ENCODE data around the gene ZBTB20.

The ZBTB20 gene

DNA sequence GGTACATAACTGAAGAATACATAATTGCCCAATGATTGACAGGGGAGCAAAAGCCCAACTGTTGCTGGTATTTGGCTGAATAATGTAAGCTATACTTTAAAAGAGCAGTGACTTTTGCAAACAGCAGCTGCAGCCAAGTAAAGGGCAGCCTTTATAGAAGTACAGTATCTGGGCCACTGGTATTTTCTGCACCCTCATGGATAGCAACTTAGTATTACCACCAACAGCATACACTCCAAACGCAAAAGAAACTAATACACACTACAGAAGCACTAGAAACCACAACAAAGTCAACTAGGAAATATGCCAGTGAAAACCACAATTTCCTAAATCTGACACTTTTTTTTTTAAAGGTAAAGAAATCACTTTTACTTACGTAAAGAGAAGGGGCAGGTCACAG is 647.1 kb downstream of the ZBTB20 start:
- H3K79me2 ChIP-seq (ENCODE audit: low read length) = no peaks in the 10 kb centered on the region
- H3F3A ChIP-seq (ENCODE audit: insufficient read depth, low read length) = peaks cover 7% of the 10 kb centered on the region; the same call in 1 of the 2 replicates
- no peak overlapping the region for H3K27ac ChIP-seq (ENCODE audit: low read length)
- H3K4me1 ChIP-seq (ENCODE audit: low read length) = peaks cover 12% of the 10 kb centered on the region
- H3K9me3 ChIP-seq (replicated peaks; ENCODE audit: insufficient read depth, low read length) = no peaks in the 10 kb centered on the region
- H3K4me2 ChIP-seq (ENCODE audit: low read depth, low read length) = peak overlapping the region; percentile 7; the same call in 1 of the 2 replicates
- H4K20me1 ChIP-seq (ENCODE audit: insufficient read depth, low read length) = peaks cover 10% of the 10 kb centered on the region; the same call in 1 of the 2 replicates
- H3K9ac ChIP-seq (ENCODE audit: low read length) = no peak overlapping the region
- peaks cover 76% of the 10 kb centered on the region for H3K27me3 ChIP-seq (replicated peaks; ENCODE audit: insufficient read depth, low read length)
- TF ChIP-seq, protein P1, sequence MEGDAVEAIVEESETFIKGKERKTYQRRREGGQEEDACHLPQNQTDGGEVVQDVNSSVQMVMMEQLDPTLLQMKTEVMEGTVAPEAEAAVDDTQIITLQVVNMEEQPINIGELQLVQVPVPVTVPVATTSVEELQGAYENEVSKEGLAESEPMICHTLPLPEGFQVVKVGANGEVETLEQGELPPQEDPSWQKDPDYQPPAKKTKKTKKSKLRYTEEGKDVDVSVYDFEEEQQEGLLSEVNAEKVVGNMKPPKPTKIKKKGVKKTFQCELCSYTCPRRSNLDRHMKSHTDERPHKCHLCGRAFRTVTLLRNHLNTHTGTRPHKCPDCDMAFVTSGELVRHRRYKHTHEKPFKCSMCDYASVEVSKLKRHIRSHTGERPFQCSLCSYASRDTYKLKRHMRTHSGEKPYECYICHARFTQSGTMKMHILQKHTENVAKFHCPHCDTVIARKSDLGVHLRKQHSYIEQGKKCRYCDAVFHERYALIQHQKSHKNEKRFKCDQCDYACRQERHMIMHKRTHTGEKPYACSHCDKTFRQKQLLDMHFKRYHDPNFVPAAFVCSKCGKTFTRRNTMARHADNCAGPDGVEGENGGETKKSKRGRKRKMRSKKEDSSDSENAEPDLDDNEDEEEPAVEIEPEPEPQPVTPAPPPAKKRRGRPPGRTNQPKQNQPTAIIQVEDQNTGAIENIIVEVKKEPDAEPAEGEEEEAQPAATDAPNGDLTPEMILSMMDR (IDR thresholded peaks at IDR 0.05; ENCODE audit: low read length) = no peak
- no peak for TF ChIP-seq EZH2phosphoT487 (IDR thresholded peaks at IDR 0.05; ENCODE audit: low read length)
- no peak for TF ChIP-seq EZH2 (optimal IDR thresholded peaks at IDR 0.05; ENCODE audit: low read depth, low read length)
- H2AFZ ChIP-seq (ENCODE audit: low read length) = no peak overlapping the region
- DNase-seq = peak; percentile 71
- no peak overlapping the region for H3K4me3 ChIP-seq (ENCODE audit: low read length)
- no peaks in the 10 kb centered on the region for H3K36me3 ChIP-seq (replicated peaks; ENCODE audit: insufficient read depth, low read length)
- no peaks in the 10 kb centered on the region for H3K9me2 ChIP-seq (replicated peaks; ENCODE audit: insufficient read depth, low read length)

DNA sequence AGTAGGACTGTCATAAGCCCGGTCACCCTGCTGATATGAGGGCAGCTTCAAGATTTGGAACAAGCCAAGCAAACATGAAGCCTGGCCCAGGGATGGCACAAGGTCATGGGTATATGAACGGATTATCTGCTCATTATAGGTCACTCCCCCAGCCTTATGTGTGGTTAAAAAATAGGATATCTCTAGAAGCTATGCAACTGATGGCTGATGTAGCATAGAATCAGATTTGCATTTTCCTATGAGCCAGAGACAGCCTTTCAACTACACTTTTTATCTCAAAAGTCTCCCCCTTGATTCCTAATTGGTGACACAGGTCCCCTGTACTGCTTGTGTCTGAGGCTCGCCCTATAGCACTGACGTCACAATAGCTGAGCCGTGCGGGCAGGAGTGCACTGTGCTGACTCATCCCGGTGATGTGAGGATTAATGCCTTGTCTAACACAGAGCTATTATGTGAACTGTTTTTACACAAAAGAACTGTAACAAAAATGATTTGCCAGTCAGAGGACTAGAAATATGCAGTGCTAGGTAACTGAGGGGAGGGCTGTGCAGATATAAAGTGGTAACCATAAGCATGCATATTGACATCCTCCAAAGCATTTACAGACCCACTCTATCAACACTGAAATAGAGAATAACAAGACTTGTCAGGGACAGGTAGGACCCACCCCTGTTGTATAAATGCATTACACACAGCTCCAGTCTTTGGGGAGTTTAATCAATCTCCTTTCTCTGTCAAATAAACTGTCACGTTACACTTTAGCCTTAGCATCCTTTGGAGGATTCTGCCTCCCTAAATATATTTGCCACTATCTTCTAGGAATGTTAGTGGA is 648.3 kb downstream of the ZBTB20 start:
- Histone ChIP-seq H4K20me1 (ENCODE audit: insufficient read depth, low read length) (peaks cover 10% of the 10 kb centered on the region; the same call in 1 of the 2 replicates), H3K4me2 (ENCODE audit: low read depth, low read length) (no peak overlapping the region), H3K27ac (ENCODE audit: low read length) (no peak overlapping the region), H3F3A (ENCODE audit: insufficient read depth, low read length) (peaks cover 7% of the 10 kb centered on the region; the same call in 1 of the 2 replicates), H3K9me3 (replicated peaks; ENCODE audit: insufficient read depth, low read length) (no peaks in the 10 kb centered on the region), H3K9ac (ENCODE audit: low read length) (no peak overlapping the region), H2AFZ (ENCODE audit: low read length) (no peak overlapping the region), H3K79me2 (ENCODE audit: low read length) (no peaks in the 10 kb centered on the region), H3K27me3 (replicated peaks; ENCODE audit: insufficient read depth, low read length) (peaks cover 64% of the 10 kb centered on the region), H3K36me3 (replicated peaks; ENCODE audit: insufficient read depth, low read length) (no peaks in the 10 kb centered on the region), H3K9me2 (replicated peaks; ENCODE audit: insufficient read depth, low read length) (no peaks in the 10 kb centered on the region), H3K4me1 (ENCODE audit: low read length) (peaks cover 12% of the 10 kb centered on the region), H3K4me3 (ENCODE audit: low read length) (no peak overlapping the region)
- no peak for DNase-seq
- TF ChIP-seq EZH2phosphoT487 (IDR thresholded peaks at IDR 0.05; ENCODE audit: low read length) = no peak

DNA sequence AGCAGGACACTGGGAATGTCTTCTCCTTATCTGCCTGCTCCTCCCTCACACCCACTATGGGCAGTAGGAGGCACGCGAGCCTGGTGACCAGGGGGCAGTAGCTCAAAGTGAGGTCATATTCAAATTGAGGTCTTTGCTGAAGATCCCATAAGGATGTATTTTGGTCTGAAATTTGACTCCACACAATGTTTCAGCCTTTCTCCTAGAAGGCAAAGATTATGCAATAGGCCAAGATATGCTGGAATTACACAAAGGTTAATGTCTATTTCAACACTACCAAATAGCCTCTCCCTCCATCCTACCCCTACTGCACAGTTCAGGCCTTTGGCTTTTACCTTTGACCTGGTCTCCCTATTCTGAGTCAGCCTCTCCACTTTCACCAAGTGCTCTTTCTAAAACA is 650.2 kb downstream of the ZBTB20 start:
- TF ChIP-seq EZH2 (optimal IDR thresholded peaks at IDR 0.05; ENCODE audit: low read depth, low read length) = no peak
- Histone ChIP-seq H3K27me3 (replicated peaks; ENCODE audit: insufficient read depth, low read length) (peaks cover 50% of the 10 kb centered on the region), H3K9me3 (replicated peaks; ENCODE audit: insufficient read depth, low read length) (no peaks in the 10 kb centered on the region), H2AFZ (ENCODE audit: low read length) (no peak overlapping the region), H3K4me2 (ENCODE audit: low read depth, low read length) (no peak overlapping the region), H4K20me1 (ENCODE audit: insufficient read depth, low read length) (peaks cover 10% of the 10 kb centered on the region; the same call in 1 of the 2 replicates), H3K9ac (ENCODE audit: low read length) (no peak overlapping the region), H3K9me2 (replicated peaks; ENCODE audit: insufficient read depth, low read length) (no peaks in the 10 kb centered on the region), H3F3A (ENCODE audit: insufficient read depth, low read length) (peaks cover 7% of the 10 kb centered on the region; the same call in 1 of the 2 replicates), H3K36me3 (replicated peaks; ENCODE audit: insufficient read depth, low read length) (no peaks in the 10 kb centered on the region), H3K4me1 (ENCODE audit: low read length) (peaks cover 6% of the 10 kb centered on the region), H3K4me3 (ENCODE audit: low read length) (no peak overlapping the region), H3K79me2 (ENCODE audit: low read length) (no peaks in the 10 kb centered on the region), H3K27ac (ENCODE audit: low read length) (no peak overlapping the region)
- DNase-seq = no peak

DNA sequence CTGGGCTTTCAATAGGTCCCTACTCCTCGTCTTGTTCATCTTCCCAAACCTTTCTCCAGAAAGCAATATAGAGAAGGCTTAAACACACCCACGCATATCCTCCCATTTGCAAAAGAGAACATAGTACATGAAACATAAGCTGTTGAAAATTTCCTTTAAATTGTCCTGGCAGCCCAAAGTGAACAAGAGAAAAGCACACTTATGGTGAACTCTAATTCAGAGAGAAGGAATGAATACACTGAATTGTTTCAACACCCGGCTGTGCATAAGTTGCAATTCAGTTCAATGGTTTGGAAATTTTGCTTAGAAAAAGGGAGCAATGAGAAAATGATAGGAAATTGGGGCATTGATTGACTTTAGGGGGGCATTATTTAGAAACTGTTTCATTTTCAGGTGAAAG is 650.6 kb downstream of the ZBTB20 start:
- peaks cover 5% of the 10 kb centered on the region for H3K4me1 ChIP-seq (ENCODE audit: low read length)
- no peak overlapping the region for H3K4me3 ChIP-seq (ENCODE audit: low read length)
- TF ChIP-seq, protein P1 (IDR thresholded peaks at IDR 0.05; ENCODE audit: low read length) = no peak
- TF ChIP-seq EZH2 (optimal IDR thresholded peaks at IDR 0.05; ENCODE audit: low read depth, low read length) = no peak
- TF ChIP-seq EZH2phosphoT487 (IDR thresholded peaks at IDR 0.05; ENCODE audit: low read length) = no peak
- peaks cover 7% of the 10 kb centered on the region; the same call in 1 of the 2 replicates for H3F3A ChIP-seq (ENCODE audit: insufficient read depth, low read length)
- peaks cover 10% of the 10 kb centered on the region; the same call in 1 of the 2 replicates for H4K20me1 ChIP-seq (ENCODE audit: insufficient read depth, low read length)
- peaks cover 50% of the 10 kb centered on the region for H3K27me3 ChIP-seq (replicated peaks; ENCODE audit: insufficient read depth, low read length)
- no peak overlapping the region for H3K27ac ChIP-seq (ENCODE audit: low read length)
- no peak for DNase-seq
- no peak overlapping the region for H2AFZ ChIP-seq (ENCODE audit: low read length)
- no peak overlapping the region for H3K4me2 ChIP-seq (ENCODE audit: low read depth, low read length)
- H3K36me3 ChIP-seq (replicated peaks; ENCODE audit: insufficient read depth, low read length) = no peaks in the 10 kb centered on the region
- no peaks in the 10 kb centered on the region for H3K9me3 ChIP-seq (replicated peaks; ENCODE audit: insufficient read depth, low read length)
- no peaks in the 10 kb centered on the region for H3K9me2 ChIP-seq (replicated peaks; ENCODE audit: insufficient read depth, low read length)
- no peak overlapping the region for H3K9ac ChIP-seq (ENCODE audit: low read length)
- no peaks in the 10 kb centered on the region for H3K79me2 ChIP-seq (ENCODE audit: low read length)

All from MM.1S (cell line).